GM21515 (cell line): Measurements from ENCODE around the gene NELL1.

ENCODE experiments used
- ATAC-seq: cut with Tn5 transposase; IDR thresholded peaks from one replicate; pipeline ENCODE4 v1.9.1; 2021; ENCODE audit not compliant: unreplicated experiment

The NELL1 gene

GRCh38 chr11:21545699-21546098, 876.3 kb downstream of the NELL1 start:
- no peak for ATAC-seq

- ATAC-seq, result no peak
These were observed 877.3 kb downstream of the NELL1 start for GRCh38 chr11:21546703-21547102.

- ATAC-seq, result no peak
These were observed 883.5 kb downstream of the NELL1 start for GRCh38 chr11:21552911-21553310.

- ATAC-seq, result no peak
These were observed 884.4 kb downstream of the NELL1 start for GRCh38 chr11:21553795-21554194.

- ATAC-seq, result no peak
These were observed 884.9 kb downstream of the NELL1 start for GRCh38 chr11:21554284-21554683.

- no peak for ATAC-seq
These were observed 887.5 kb downstream of the NELL1 start for GRCh38 chr11:21556926-21557325.

GRCh38 chr11:21560466-21560975, 891.1 kb downstream of the NELL1 start:
- no peak for ATAC-seq

- no peak for ATAC-seq
These were observed 892.2 kb downstream of the NELL1 start for GRCh38 chr11:21561581-21561980.

GRCh38 chr11:21564095-21564494, 894.7 kb downstream of the NELL1 start:
- ATAC-seq, result no peak

GRCh38 chr11:21564833-21565682, 895.7 kb downstream of the NELL1 start:
- no peak for ATAC-seq

GRCh38 chr11:21566521-21567117, 897.2 kb downstream of the NELL1 start:
- ATAC-seq, result no peak

- no peak for ATAC-seq
These were observed 898.4 kb downstream of the NELL1 start for GRCh38 chr11:21567645-21568290.

GRCh38 chr11:21572210-21572609, 902.8 kb downstream of the NELL1 start:
- no peak for ATAC-seq

- no peak for ATAC-seq
These were observed 913.4 kb downstream of the NELL1 start for GRCh38 chr11:21582791-21583190.

- ATAC-seq, result no peak
These were observed 919.4 kb downstream of the NELL1 start for GRCh38 chr11:21588754-21589153.

GRCh38 chr11:21602699-21603098, 933.3 kb downstream of the NELL1 start:
- no peak for ATAC-seq

- no peak for ATAC-seq
These were observed 934.5 kb downstream of the NELL1 start for GRCh38 chr11:21603886-21604285.

- no peak for ATAC-seq
These were observed 935.2 kb downstream of the NELL1 start for GRCh38 chr11:21604564-21604963.

- no peak for ATAC-seq
These were observed 942.9 kb downstream of the NELL1 start for GRCh38 chr11:21612326-21612725.

GRCh38 chr11:21614961-21615360, 945.6 kb downstream of the NELL1 start:
- ATAC-seq, result no peak

- no peak for ATAC-seq
These were observed 946.6 kb downstream of the NELL1 start for GRCh38 chr11:21615955-21616371.

GRCh38 chr11:21622566-21622965, 953.2 kb downstream of the NELL1 start:
- ATAC-seq, result no peak
